ENCODE data around the gene TSKS. TPM values are rescaled to one million over a fixed set of nuclear protein-coding genes. Genes with fewer than 3 reads are reported as not detected.
"Not testable (repeated sequence)": the region's sequence is repeated elsewhere in the genome, so short reads cannot be mapped to it uniquely, and the experiment has no call there.

Gene TSKS
- total RNA-seq, 1 donor from 2014 or later: 2.0 TPM

GRCh38 chr19:49749771-49750170, 13.3 kb downstream of the TSKS start:
- H3K27ac Mint-ChIP-seq: no peak overlapping the region
- intact Hi-C loops (cut with micrococcal nuclease): no loop called here
- H3K4me1 Mint-ChIP-seq (ENCODE audit: low read depth): no peaks in the 10 kb centered on the region
- no peak for DNase-seq (ENCODE audit: low spot score)
- H3K27me3 Mint-ChIP-seq (ENCODE audit: low read depth): no peaks in the 10 kb centered on the region
- H3K36me3 Mint-ChIP-seq (ENCODE audit: low read depth): no peaks in the 10 kb centered on the region
- H3K4me3 Mint-ChIP-seq (ENCODE audit: low read depth): no peak overlapping the region
- no peaks in the 10 kb centered on the region for H3K9me3 Mint-ChIP-seq

GRCh38 chr19:49749055-49749716, 13.9 kb downstream of the TSKS start:
- Mint-ChIP-seq H3K9me3 (no peaks in the 10 kb centered on the region), H3K4me1 (ENCODE audit: low read depth) (no peaks in the 10 kb centered on the region), H3K27ac (no peak overlapping the region), H3K27me3 (ENCODE audit: low read depth) (no peaks in the 10 kb centered on the region), H3K36me3 (ENCODE audit: low read depth) (no peaks in the 10 kb centered on the region), H3K4me3 (ENCODE audit: low read depth) (no peak overlapping the region)
- intact Hi-C loops (cut with micrococcal nuclease): no loop called here
- no peak for DNase-seq (ENCODE audit: low spot score)

- no peak overlapping the region for H3K27ac Mint-ChIP-seq
- H3K27me3 Mint-ChIP-seq (ENCODE audit: low read depth): no peaks in the 10 kb centered on the region
- no peaks in the 10 kb centered on the region for H3K4me1 Mint-ChIP-seq (ENCODE audit: low read depth)
- intact Hi-C loops (cut with micrococcal nuclease): no loop called here
- DNase-seq (ENCODE audit: low spot score): peak; percentile 39
- no peaks in the 10 kb centered on the region for H3K9me3 Mint-ChIP-seq
- H3K36me3 Mint-ChIP-seq (ENCODE audit: low read depth): no peaks in the 10 kb centered on the region
- no peak overlapping the region for H3K4me3 Mint-ChIP-seq (ENCODE audit: low read depth)
Measured at GRCh38 chr19:49746206-49746958, 16.7 kb downstream of the TSKS start.

GRCh38 chr19:49744946-49745381, 18.1 kb downstream of the TSKS start:
- Mint-ChIP-seq H3K9me3 (no peaks in the 10 kb centered on the region), H3K27me3 (ENCODE audit: low read depth) (no peaks in the 10 kb centered on the region), H3K4me3 (ENCODE audit: low read depth) (no peak overlapping the region), H3K27ac (no peak overlapping the region), H3K36me3 (ENCODE audit: low read depth) (no peaks in the 10 kb centered on the region), H3K4me1 (ENCODE audit: low read depth) (no peaks in the 10 kb centered on the region)
- intact Hi-C loops (cut with micrococcal nuclease): no loop called here
- no peak for DNase-seq (ENCODE audit: low spot score)

GRCh38 chr19:49741210-49741844, 21.8 kb downstream of the TSKS start:
- no peaks in the 10 kb centered on the region for H3K27me3 Mint-ChIP-seq (ENCODE audit: low read depth)
- no peak overlapping the region for H3K27ac Mint-ChIP-seq
- H3K4me1 Mint-ChIP-seq (ENCODE audit: low read depth): no peaks in the 10 kb centered on the region
- H3K36me3 Mint-ChIP-seq (ENCODE audit: low read depth): no peaks in the 10 kb centered on the region
- H3K9me3 Mint-ChIP-seq: no peaks in the 10 kb centered on the region
- intact Hi-C loops (cut with micrococcal nuclease): no loop called here
- H3K4me3 Mint-ChIP-seq (ENCODE audit: low read depth): no peak overlapping the region
- DNase-seq (ENCODE audit: low spot score): no peak

GRCh38 chr19:49739933-49740332, 23.2 kb downstream of the TSKS start:
- H3K9me3 Mint-ChIP-seq: no peaks in the 10 kb centered on the region
- DNase-seq (ENCODE audit: low spot score): no peak
- no peaks in the 10 kb centered on the region for H3K36me3 Mint-ChIP-seq (ENCODE audit: low read depth)
- intact Hi-C loops (cut with micrococcal nuclease): no loop called here
- no peaks in the 10 kb centered on the region for H3K27me3 Mint-ChIP-seq (ENCODE audit: low read depth)
- H3K4me3 Mint-ChIP-seq (ENCODE audit: low read depth): no peak overlapping the region
- H3K4me1 Mint-ChIP-seq (ENCODE audit: low read depth): no peaks in the 10 kb centered on the region
- H3K27ac Mint-ChIP-seq: no peak overlapping the region

GRCh38 chr19:49739098-49739497, 24.0 kb downstream of the TSKS start:
- no peaks in the 10 kb centered on the region for H3K4me1 Mint-ChIP-seq (ENCODE audit: low read depth)
- intact Hi-C loops (cut with micrococcal nuclease): no loop called here

GRCh38 chr19:49738268-49738667, 24.8 kb downstream of the TSKS start:
- H3K36me3 Mint-ChIP-seq (ENCODE audit: low read depth): no peaks in the 10 kb centered on the region
- H3K4me3 Mint-ChIP-seq (ENCODE audit: low read depth): no peak overlapping the region
- H3K9me3 Mint-ChIP-seq: no peaks in the 10 kb centered on the region
- DNase-seq (ENCODE audit: low spot score): no peak
- no peak overlapping the region for H3K27ac Mint-ChIP-seq
- no peaks in the 10 kb centered on the region for H3K4me1 Mint-ChIP-seq (ENCODE audit: low read depth)
- intact Hi-C loops (cut with micrococcal nuclease): no loop called here
- H3K27me3 Mint-ChIP-seq (ENCODE audit: low read depth): no peaks in the 10 kb centered on the region

More at GRCh38 chr19:49739098-49739497, 24.0 kb downstream of the TSKS start:
- Mint-ChIP-seq H3K27me3 (ENCODE audit: low read depth) (no peaks in the 10 kb centered on the region), H3K4me3 (ENCODE audit: low read depth) (no peak overlapping the region), H3K36me3 (ENCODE audit: low read depth) (no peaks in the 10 kb centered on the region), H3K27ac (no peak overlapping the region), H3K9me3 (no peaks in the 10 kb centered on the region)
- no peak for DNase-seq (ENCODE audit: low spot score)

GRCh38 chr19:49730166-49730565, 32.9 kb downstream of the TSKS start:
- H3K4me3 Mint-ChIP-seq (ENCODE audit: low read depth): no peak overlapping the region
- intact Hi-C loops (cut with micrococcal nuclease): no loop called here
- no peaks in the 10 kb centered on the region for H3K4me1 Mint-ChIP-seq (ENCODE audit: low read depth)
- H3K36me3 Mint-ChIP-seq (ENCODE audit: low read depth): no peaks in the 10 kb centered on the region
- no peak for DNase-seq (ENCODE audit: low spot score)
- no peaks in the 10 kb centered on the region for H3K9me3 Mint-ChIP-seq
- H3K27me3 Mint-ChIP-seq (ENCODE audit: low read depth): no peaks in the 10 kb centered on the region
- H3K27ac Mint-ChIP-seq: no peak overlapping the region

- H3K4me3 Mint-ChIP-seq (ENCODE audit: low read depth): no peak overlapping the region
- no peaks in the 10 kb centered on the region for H3K27me3 Mint-ChIP-seq (ENCODE audit: low read depth)
- H3K9me3 Mint-ChIP-seq: no peaks in the 10 kb centered on the region
- intact Hi-C loops (cut with micrococcal nuclease): no loop called here
- no peaks in the 10 kb centered on the region for H3K4me1 Mint-ChIP-seq (ENCODE audit: low read depth)
- H3K36me3 Mint-ChIP-seq (ENCODE audit: low read depth): no peaks in the 10 kb centered on the region
- no peak overlapping the region for H3K27ac Mint-ChIP-seq
- DNase-seq (ENCODE audit: low spot score): no peak
Measured at GRCh38 chr19:49727217-49728030, 35.7 kb downstream of the TSKS start.

GRCh38 chr19:49719420-49719819, 43.7 kb downstream of the TSKS start:
- not testable (repeated sequence) for H3K4me3 Mint-ChIP-seq (ENCODE audit: low read depth)

GRCh38 chr19:49718991-49719390, 44.1 kb downstream of the TSKS start:
- peak overlapping the region; percentile 8 for H3K4me3 Mint-ChIP-seq (ENCODE audit: low read depth)
- no peak overlapping the region for H3K27ac Mint-ChIP-seq
- peaks cover 7% of the 10 kb centered on the region for H3K4me1 Mint-ChIP-seq (ENCODE audit: low read depth)
- intact Hi-C loops (cut with micrococcal nuclease): no loop called here
- no peaks in the 10 kb centered on the region for H3K36me3 Mint-ChIP-seq (ENCODE audit: low read depth)
- no peaks in the 10 kb centered on the region for H3K9me3 Mint-ChIP-seq
- DNase-seq (ENCODE audit: low spot score): no peak
- no peaks in the 10 kb centered on the region for H3K27me3 Mint-ChIP-seq (ENCODE audit: low read depth)

More at GRCh38 chr19:49719420-49719819, 43.7 kb downstream of the TSKS start:
- H3K36me3 Mint-ChIP-seq (ENCODE audit: low read depth); intact Hi-C loops (cut with micrococcal nuclease); H3K27me3 Mint-ChIP-seq (ENCODE audit: low read depth); DNase-seq (ENCODE audit: low spot score); H3K27ac Mint-ChIP-seq; H3K9me3 Mint-ChIP-seq; H3K4me1 Mint-ChIP-seq (ENCODE audit: low read depth): not testable (repeated sequence)

Measured in activated T-helper 2 cell treated with anti-CD3 and anti-CD28 coated beads, Interferon-gamma antibody, Interleukin-2, Interleukin-4, amounts not matched to agents 10 μg/mL and 5 μg/mL and 100 μg/mL, durations not matched to agents 14 hours and 24 hours and 36 hours (primary cell).